Ascending aorta (tissue), 2 donors: ENCODE measurements around the gene TAGLN2. TPM values are rescaled to one million over a fixed set of nuclear protein-coding genes. Genes with fewer than 3 reads are reported as not detected.

Source experiments
- DNase-seq, 2 donors: peaks; one replicate each; pipeline ENCODE4 v3.0.0-alpha.2; 2019; ENCODE audit warnings: low spot score in 2 of 2
- H3K27ac ChIP-seq, 2 donors: fragments of 200-600 bp; sonication (generic); one replicate each; pipeline ENCODE4 v1.5.1; 2016 to 2017; ENCODE audit warnings: mild to moderate bottlenecking in 1 of 2
- H3K27me3 ChIP-seq: fragments of 200-600 bp; sonication (generic); one replicate; pipeline ENCODE4 v1.5.1; 2017
- H3K36me3 ChIP-seq, 2 donors: fragments of 200-600 bp; sonication (generic); one replicate each; pipeline ENCODE4 v1.5.1; 2016
- H3K4me1 ChIP-seq, 2 donors: fragments of 200-600 bp; sonication (generic); one replicate each; pipeline ENCODE4 v1.5.1; 2016 to 2017; ENCODE audit warnings: mild to moderate bottlenecking in 1 of 2
- H3K4me3 ChIP-seq, 2 donors: fragments of 200-600 bp; sonication (generic); one replicate each; pipeline ENCODE4 v1.5.1; 2016 to 2017; ENCODE audit warnings: mild to moderate bottlenecking in 1 of 2
- H3K9me3 ChIP-seq, 2 donors: fragments of 200-600 bp; sonication (generic); one replicate each; pipeline ENCODE4 v1.5.1; 2016
- CTCF ChIP-seq, 3 experiments: fragments of 200-600 bp in 2 of 3; fragments of 450-650 bp in 1 of 3; sonication (generic) in 2 of 3; IDR thresholded peaks; one replicate each; pipeline ENCODE4 v1.5.1; 2016 to 2019; ENCODE audit warnings: antibody characterized with exemption in 3 of 3, mild to moderate bottlenecking in 1 of 3, moderate library complexity in 1 of 3
- intact Hi-C: fragments of 100-400 bp; cut with DNase I; formaldehyde crosslinking; loops from one replicate; pipeline ENCODE4 v1.15.1; 2023
- total RNA-seq: library from RNA; depleted of rRNA; stranded (reverse); fragments of >200 nt; gene quantifications from one replicate; pipeline ENCODE4 v1.1.0, GENCODE V29; 2016

Gene TAGLN2
- total RNA-seq, 1 donor from 2014 or later = 363 TPM

GRCh38 chr1:159933347-159933746, 8.0 kb upstream of the TAGLN2 start:
- Histone ChIP-seq H3K36me3 (no peaks in the 10 kb centered on the region), H3K27ac (no peak overlapping the region), H3K4me1 (peaks cover 0 to 2% of the 10 kb centered on the region in 2 donors), H3K4me3 (no peak overlapping the region), H3K27me3 (no peaks in the 10 kb centered on the region), H3K9me3 (no peaks in the 10 kb centered on the region)
- intact Hi-C loops = no loop called here
- no peak for TF ChIP-seq CTCF (IDR thresholded peaks at IDR 0.05)
- no peak for DNase-seq

- no peak for TF ChIP-seq CTCF (IDR thresholded peaks at IDR 0.05)
- intact Hi-C loops = no loop called here
- Histone ChIP-seq H3K27me3 (no peaks in the 10 kb centered on the region), H3K4me3 (no peak overlapping the region), H3K9me3 (no peaks in the 10 kb centered on the region), H3K27ac (no peak overlapping the region), H3K36me3 (no peaks in the 10 kb centered on the region), H3K4me1 (peaks cover 0 to 2% of the 10 kb centered on the region in 2 donors)
- no peak for DNase-seq
Measured at GRCh38 chr1:159932296-159933285, 7.3 kb upstream of the TAGLN2 start.

GRCh38 chr1:159931795-159932173, 6.5 kb upstream of the TAGLN2 start:
- no peak for TF ChIP-seq CTCF (IDR thresholded peaks at IDR 0.05)
- intact Hi-C loops = no loop called here
- DNase-seq = no peak
- Histone ChIP-seq H3K4me3 (no peak overlapping the region), H3K27ac (no peak overlapping the region), H3K36me3 (no peaks in the 10 kb centered on the region), H3K27me3 (no peaks in the 10 kb centered on the region), H3K9me3 (no peaks in the 10 kb centered on the region), H3K4me1 (peaks cover 0 to 2% of the 10 kb centered on the region in 2 donors)

- no peaks in the 10 kb centered on the region for H3K9me3 ChIP-seq
- no peaks in the 10 kb centered on the region for H3K36me3 ChIP-seq
- intact Hi-C loops = no loop called here
- H3K27ac ChIP-seq = no peak overlapping the region
- TF ChIP-seq CTCF (IDR thresholded peaks at IDR 0.05) = no peak
- no peak for DNase-seq
- H3K4me3 ChIP-seq = no peak overlapping the region
- no peaks in the 10 kb centered on the region for H3K27me3 ChIP-seq
- H3K4me1 ChIP-seq = peaks cover 0 to 2% of the 10 kb centered on the region in 2 donors
Measured at GRCh38 chr1:159931101-159931794, 5.9 kb upstream of the TAGLN2 start.

GRCh38 chr1:159930634-159931033, 5.3 kb upstream of the TAGLN2 start:
- Histone ChIP-seq H3K27me3 (no peaks in the 10 kb centered on the region), H3K4me1 (peaks cover 0 to 5% of the 10 kb centered on the region in 2 donors), H3K36me3 (no peaks in the 10 kb centered on the region), H3K9me3 (no peaks in the 10 kb centered on the region), H3K27ac (no peak overlapping the region), H3K4me3 (no peak overlapping the region)
- no peak for TF ChIP-seq CTCF (IDR thresholded peaks at IDR 0.05)
- intact Hi-C loops = no loop called here
- no peak for DNase-seq
